H9 (cell line): ENCODE measurements around the gene MICAL3. TPM values are rescaled to one million over a fixed set of nuclear protein-coding genes. Genes with fewer than 3 reads are reported as not detected.

ENCODE experiments used
- DNase-seq: peaks from one replicate; pipeline ENCODE4 v3.0.0-alpha.2; 2017
- H2AFZ ChIP-seq: one replicate; pipeline ENCODE4 v1.6.1; 2013; ENCODE audit warnings: mild to moderate bottlenecking, low read length, control low read depth, moderate library complexity
- H2AK5ac ChIP-seq: 2 replicates; pipeline ENCODE4 v1.6.1; 2013; ENCODE audit warnings: low read length, control low read depth, mixed read lengths; ENCODE audit not compliant: insufficient read length
- H2BK120ac ChIP-seq: one replicate; pipeline ENCODE4 v1.6.1; 2013; ENCODE audit warnings: low read depth, mild to moderate bottlenecking, low read length, control low read depth, inconsistent platforms; ENCODE audit not compliant: poor library complexity, severe bottlenecking
- H2BK12ac ChIP-seq: 2 replicates; pipeline ENCODE4 v1.6.1; 2013; ENCODE audit warnings: low read length, control low read depth, mixed read lengths, low read depth; ENCODE audit not compliant: insufficient read length
- H2BK15ac ChIP-seq: 2 replicates; pipeline ENCODE4 v1.6.1; 2013; ENCODE audit warnings: low read depth, low read length, control low read depth
- H2BK20ac ChIP-seq: one replicate; pipeline ENCODE4 v1.6.1; 2013; ENCODE audit warnings: low read depth, mild to moderate bottlenecking, low read length, control low read depth, inconsistent platforms; ENCODE audit not compliant: poor library complexity, severe bottlenecking
- H2BK5ac ChIP-seq: 2 replicates; pipeline ENCODE4 v1.6.1; 2013; ENCODE audit warnings: low read length, control low read depth, mixed read lengths; ENCODE audit not compliant: insufficient read length
- H3K14ac ChIP-seq: 2 replicates; pipeline ENCODE4 v1.6.1; 2013; ENCODE audit warnings: low read length, control low read depth; ENCODE audit not compliant: insufficient read depth
- H3K18ac ChIP-seq: 2 replicates; pipeline ENCODE4 v1.6.1; 2013; ENCODE audit warnings: low read depth, mild to moderate bottlenecking, mixed read lengths, low read length, control low read depth; ENCODE audit not compliant: insufficient read length
- H3K23ac ChIP-seq: 2 replicates; pipeline ENCODE4 v1.6.1; 2013; ENCODE audit warnings: low read length, control low read depth, mixed read lengths, low read depth; ENCODE audit not compliant: insufficient read length
- H3K23me2 ChIP-seq: 2 replicates; pipeline ENCODE4 v1.6.1; 2013; ENCODE audit warnings: low read depth, mild to moderate bottlenecking, mixed read lengths, low read length, control low read depth; ENCODE audit not compliant: insufficient read length, poor library complexity, severe bottlenecking
- H3K27ac ChIP-seq: 2 replicates; pipeline ENCODE4 v1.5.1; 2013; ENCODE audit warnings: low read length, control low read depth, mixed read lengths, low read depth; ENCODE audit not compliant: insufficient read length
- H3K27me3 ChIP-seq: 2 replicates; pipeline ENCODE4 v1.6.1; 2013; ENCODE audit warnings: low read length, control low read depth, inconsistent platforms; ENCODE audit not compliant: insufficient read depth
- H3K4ac ChIP-seq: 2 replicates; pipeline ENCODE4 v1.6.1; 2013; ENCODE audit warnings: low read depth, mild to moderate bottlenecking, control low read depth, inconsistent platforms, low read length, moderate library complexity
- H3K4me1 ChIP-seq: 2 replicates; pipeline ENCODE4 v1.6.1; 2013; ENCODE audit warnings: low read length, control low read depth, inconsistent platforms; ENCODE audit not compliant: insufficient read depth
- H3K4me2 ChIP-seq: 2 replicates; pipeline ENCODE4 v1.6.1; 2013; ENCODE audit warnings: low read length, control low read depth, mixed read lengths; ENCODE audit not compliant: insufficient read length, insufficient read depth
- H3K56ac ChIP-seq: 2 replicates; pipeline ENCODE4 v1.6.1; 2013; ENCODE audit warnings: low read depth, mild to moderate bottlenecking, mixed read lengths, low read length, control low read depth; ENCODE audit not compliant: insufficient read length
- H3K79me1 ChIP-seq: 2 replicates; pipeline ENCODE4 v1.6.1; 2013; ENCODE audit warnings: low read depth, mild to moderate bottlenecking, moderate library complexity, low read length, control low read depth, inconsistent platforms; ENCODE audit not compliant: insufficient read depth, poor library complexity, severe bottlenecking
- H3K79me2 ChIP-seq: 2 replicates; pipeline ENCODE4 v1.6.1; 2013; ENCODE audit warnings: low read length, control low read depth, inconsistent platforms; ENCODE audit not compliant: insufficient read depth
- H3K9ac ChIP-seq: 2 replicates; pipeline ENCODE4 v1.6.1; 2013; ENCODE audit warnings: low read length, control low read depth, mixed read lengths; ENCODE audit not compliant: insufficient read length; ENCODE audit errors: extremely low read depth
- H3K9me3 ChIP-seq: one replicate; pipeline ENCODE4 v1.6.1; 2013; ENCODE audit warnings: low read depth, low read length, inconsistent platforms; ENCODE audit not compliant: control insufficient read depth
- H3T11ph ChIP-seq: one replicate; pipeline ENCODE4 v1.6.1; 2013; ENCODE audit warnings: mild to moderate bottlenecking, low read length, control low read depth, inconsistent platforms
- H4K20me1 ChIP-seq: one replicate; pipeline ENCODE4 v1.6.1; 2013; ENCODE audit not compliant: control insufficient read depth, insufficient read length, insufficient read depth
- H4K5ac ChIP-seq: 2 replicates; pipeline ENCODE4 v1.6.1; 2013; ENCODE audit warnings: low read depth, mild to moderate bottlenecking, mixed read lengths, low read length, control low read depth; ENCODE audit not compliant: insufficient read length
- H4K8ac ChIP-seq: replicated peaks from 2 replicates; pipeline ENCODE4 v1.6.1; 2013; ENCODE audit warnings: low read length, control low read depth, mixed read lengths, low read depth; ENCODE audit not compliant: insufficient read length
- H4K91ac ChIP-seq: 2 replicates; pipeline ENCODE4 v1.6.1; 2013; ENCODE audit warnings: low read depth, mild to moderate bottlenecking, moderate library complexity, mixed read lengths, low read length, control low read depth; ENCODE audit not compliant: insufficient read length
- H3K27ac Mint-ChIP-seq, 3 experiments: 2 replicates in 2 of 3; 3 replicates in 1 of 3; pipeline ENCODE4 v1.8.0; 2020 to 2021; ENCODE audit warnings: mixed read lengths in 3 of 3, mild to moderate bottlenecking in 1 of 3, moderate library complexity in 1 of 3
- H3K27me3 Mint-ChIP-seq: 2 replicates; pipeline ENCODE4 v1.8.0; 2021; ENCODE audit warnings: low read depth, mild to moderate bottlenecking, moderate library complexity, mixed read lengths
- H3K36me3 Mint-ChIP-seq, 3 experiments: 2 replicates in 2 of 3; 3 replicates in 1 of 3; pipeline ENCODE4 v1.8.0; 2020 to 2021; ENCODE audit warnings: low read depth in 3 of 3, mixed read lengths in 3 of 3; ENCODE audit not compliant: insufficient read depth in 1 of 3
- H3K4me1 Mint-ChIP-seq, 2 experiments: 2 replicates each; pipeline ENCODE4 v1.8.0; 2020; ENCODE audit warnings: mixed read lengths in 2 of 2
- H3K4me3 Mint-ChIP-seq, 2 experiments: 2 replicates in 1 of 2; 3 replicates in 1 of 2; pipeline ENCODE4 v1.8.0; 2020 to 2021; ENCODE audit warnings: mild to moderate bottlenecking in 2 of 2, mixed read lengths in 2 of 2, moderate library complexity in 1 of 2
- H3K9me3 Mint-ChIP-seq, 2 experiments: 2 replicates in 1 of 2; 3 replicates in 1 of 2; pipeline ENCODE4 v1.8.0; 2020; ENCODE audit warnings: mild to moderate bottlenecking in 2 of 2, mixed read lengths in 2 of 2, moderate library complexity in 1 of 2
- CTCF ChIP-seq: fragments of 200-600 bp; sonication (generic); conservative IDR thresholded peaks from 3 replicates; pipeline ENCODE4 v1.8.0; 2021; ENCODE audit warnings: antibody characterized with exemption, mild to moderate bottlenecking
- WGBS: extraction: QIAGEN DNeasy Blood & Tissue Kit; methylation state at CpG from one replicate; pipeline ENCODE4 v1.1.7; 2013; ENCODE audit warnings: missing lambda C conversion rate, low lambda C conversion rate, mixed read lengths; ENCODE audit not compliant: insufficient read length; ENCODE audit errors: extremely low coverage; 5-methylcytosine and 5-hydroxymethylcytosine counted together
- total RNA-seq: library from RNA; stranded (reverse); gene quantifications from 2 replicates; pipeline ENCODE4 v1.2.1, GENCODE V29; 2021

MICAL3 gene
- total RNA-seq, 1 experiment from 2014 or later = 50.2 TPM

- H3K4me1 ChIP-seq = no peaks in the 10 kb centered on the region
These were observed 49.1 kb upstream of the MICAL3 start for GRCh38 chr22:18073467-18073866.

More at GRCh38 chr22:18073467-18073866, 49.1 kb upstream of the MICAL3 start:
- peaks cover 2% of the 10 kb centered on the region for H4K20me1 ChIP-seq
- no peak overlapping the region for H3K9ac ChIP-seq
- Mint-ChIP-seq H3K4me1 (peaks cover 7 to 15% of the 10 kb centered on the region in 2 experiments), H3K4me3 (no peak overlapping the region), H3K36me3 (peaks cover 0 to under 1% (median under 1%) of the 10 kb centered on the region in 3 experiments; a peak in 4 of 7 replicates), H3K27me3 (peaks cover 27% of the 10 kb centered on the region), H3K27ac (no peak overlapping the region), H3K9me3 (no peaks in the 10 kb centered on the region)
- H3K4ac ChIP-seq = no peak overlapping the region
- H2BK120ac ChIP-seq = no peak overlapping the region
- H3K18ac ChIP-seq = no peak overlapping the region
- H3K56ac ChIP-seq = no peak overlapping the region
- no peak overlapping the region for H2BK20ac ChIP-seq
- no peak overlapping the region for H2AK5ac ChIP-seq
- H4K91ac ChIP-seq = no peak overlapping the region
- H3K79me1 ChIP-seq = no peaks in the 10 kb centered on the region
- WGBS = no CpG with 5 or more reads among the region's 2 CpGs
- H3K23ac ChIP-seq = no peak overlapping the region
- H2BK15ac ChIP-seq = no peak overlapping the region
- H2BK12ac ChIP-seq = no peak overlapping the region
- H3K27ac ChIP-seq = no peak overlapping the region
- H3K27me3 ChIP-seq = no peaks in the 10 kb centered on the region
- H3K23me2 ChIP-seq = peaks cover 5% of the 10 kb centered on the region
- H3T11ph ChIP-seq = no peak overlapping the region
- TF ChIP-seq CTCF = no peak
- H3K4me2 ChIP-seq = no peak overlapping the region
- no peaks in the 10 kb centered on the region for H3K9me3 ChIP-seq
- DNase-seq = no peak
- H4K8ac ChIP-seq = no peak overlapping the region
- H2AFZ ChIP-seq = no peak overlapping the region
- no peak overlapping the region for H2BK5ac ChIP-seq
- no peaks in the 10 kb centered on the region for H3K79me2 ChIP-seq
- H3K14ac ChIP-seq = no peak overlapping the region
- no peak overlapping the region for H4K5ac ChIP-seq
